GM12801 (cell line): ENCODE measurements around the gene HSPA2.

ENCODE experiments used
- CTCF ChIP-seq: IDR thresholded peaks from one replicate; pipeline ENCODE4 v1.5.1; 2011; ENCODE audit warnings: control low read depth; ENCODE audit not compliant: insufficient read length; ENCODE audit errors: extremely low read depth

The HSPA2 gene

GRCh38 chr14:64554556-64554955 is 14.0 kb downstream of the HSPA2 start:
- TF ChIP-seq CTCF: no peak

GRCh38 chr14:64556526-64556925 is 16.0 kb downstream of the HSPA2 start:
- no peak for TF ChIP-seq CTCF

- TF ChIP-seq CTCF: no peak
These were observed 21.1 kb downstream of the HSPA2 start for GRCh38 chr14:64561631-64562030.

GRCh38 chr14:64562436-64562835 is 21.9 kb downstream of the HSPA2 start:
- no peak for TF ChIP-seq CTCF

- TF ChIP-seq CTCF: no peak
These were observed 23.2 kb downstream of the HSPA2 start for GRCh38 chr14:64563696-64564095.

GRCh38 chr14:64566651-64567122 is 26.1 kb downstream of the HSPA2 start:
- TF ChIP-seq CTCF: no peak

- no peak for TF ChIP-seq CTCF
These were observed 28.6 kb downstream of the HSPA2 start for GRCh38 chr14:64569138-64569631.
